Stimulated activated CD8-positive, alpha-beta memory T cell treated with anti-CD3 and anti-CD28 coated beads, Interleukin-7, amount 100 ng/mL, for 24 hours (primary cell): Measurements from ENCODE around the gene EGFR.

Experiments
- DNase-seq: peaks from one replicate; pipeline ENCODE4 v3.0.0-alpha.2; 2020; ENCODE audit warnings: low read depth

The EGFR gene

GRCh38 chr7:55172881-55173609 is 154.2 kb downstream of the EGFR start:
- DNase-seq: no peak

GRCh38 chr7:55173671-55174070 is 154.9 kb downstream of the EGFR start:
- DNase-seq: no peak

- no peak for DNase-seq
Measured at GRCh38 chr7:55174456-55174855, 155.6 kb downstream of the EGFR start.

- no peak for DNase-seq
Measured at GRCh38 chr7:55174856-55175255, 156.0 kb downstream of the EGFR start.

- no peak for DNase-seq
Measured at GRCh38 chr7:55177068-55177530, 158.3 kb downstream of the EGFR start.

- DNase-seq: no peak
Measured at GRCh38 chr7:55177589-55178261, 158.9 kb downstream of the EGFR start.

DNA sequence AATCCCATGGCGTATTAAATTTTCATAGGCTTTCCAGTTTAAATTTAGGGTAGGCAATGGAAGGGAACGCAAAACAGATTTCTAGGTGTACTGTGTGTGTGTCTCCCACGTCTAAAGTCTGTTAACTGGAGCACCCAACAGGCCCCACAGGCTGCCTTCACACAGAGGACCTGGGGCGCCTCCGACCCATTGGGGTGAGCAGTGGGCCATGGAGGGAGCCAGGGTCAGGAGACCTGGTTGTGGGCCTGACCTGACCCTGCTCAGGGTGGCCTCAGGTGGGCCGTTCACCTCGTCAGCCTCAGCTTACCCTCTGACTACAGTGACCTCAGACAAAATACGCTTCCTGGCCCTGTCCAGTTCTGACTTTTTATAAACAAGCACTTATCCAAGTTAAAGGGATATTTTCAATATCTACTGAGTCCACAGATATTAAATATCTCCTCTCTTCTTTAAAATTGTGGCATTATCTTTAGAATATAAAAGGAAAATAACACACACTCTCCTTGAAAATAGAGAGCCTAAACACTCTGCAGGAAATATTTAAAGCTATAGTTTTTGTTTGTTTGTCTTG is 159.6 kb downstream of the EGFR start:
- DNase-seq: no peak

- DNase-seq: no peak
Measured at GRCh38 chr7:55178863-55179773, 160.3 kb downstream of the EGFR start.

- no peak for DNase-seq
Measured at GRCh38 chr7:55179931-55180682, 161.3 kb downstream of the EGFR start.

GRCh38 chr7:55180963-55181542 is 162.2 kb downstream of the EGFR start:
- DNase-seq: no peak

DNA sequence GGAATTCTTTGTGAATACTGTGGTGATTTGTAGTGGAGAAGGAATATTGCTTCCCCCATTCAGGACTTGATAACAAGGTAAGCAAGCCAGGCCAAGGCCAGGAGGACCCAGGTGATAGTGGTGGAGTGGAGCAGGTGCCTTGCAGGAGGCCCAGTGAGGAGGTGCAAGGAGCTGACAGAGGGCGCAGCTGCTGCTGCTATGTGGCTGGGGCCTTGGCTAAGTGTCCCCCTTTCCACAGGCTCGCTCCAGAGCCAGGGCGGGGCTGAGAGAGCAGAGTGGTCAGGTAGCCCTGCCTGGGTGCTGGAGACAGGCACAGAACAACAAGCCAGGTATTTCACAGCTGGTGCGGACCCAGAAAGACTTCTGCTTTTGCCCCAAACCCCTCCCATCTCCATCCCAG is 162.9 kb downstream of the EGFR start:
- no peak for DNase-seq

DNA sequence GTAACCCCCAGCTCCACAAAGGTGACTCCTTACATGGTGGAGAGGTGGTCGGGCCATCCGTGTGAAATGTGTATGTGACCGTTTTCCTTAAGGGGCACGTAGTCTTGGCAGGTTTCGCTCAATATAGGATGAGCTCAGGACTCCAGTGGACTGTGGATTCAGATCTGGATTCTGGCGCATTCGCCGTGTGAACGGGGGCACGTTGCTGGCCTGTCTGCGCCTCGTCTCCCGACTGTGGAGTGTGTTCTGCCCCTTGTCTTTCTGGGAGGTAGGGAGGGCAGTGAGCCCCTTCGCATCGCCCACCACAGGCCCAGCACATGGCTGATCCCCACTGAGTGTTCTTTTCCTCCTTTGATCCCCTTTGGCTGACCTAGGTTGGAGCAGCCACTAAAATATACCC is 165.1 kb downstream of the EGFR start:
- no peak for DNase-seq

DNA sequence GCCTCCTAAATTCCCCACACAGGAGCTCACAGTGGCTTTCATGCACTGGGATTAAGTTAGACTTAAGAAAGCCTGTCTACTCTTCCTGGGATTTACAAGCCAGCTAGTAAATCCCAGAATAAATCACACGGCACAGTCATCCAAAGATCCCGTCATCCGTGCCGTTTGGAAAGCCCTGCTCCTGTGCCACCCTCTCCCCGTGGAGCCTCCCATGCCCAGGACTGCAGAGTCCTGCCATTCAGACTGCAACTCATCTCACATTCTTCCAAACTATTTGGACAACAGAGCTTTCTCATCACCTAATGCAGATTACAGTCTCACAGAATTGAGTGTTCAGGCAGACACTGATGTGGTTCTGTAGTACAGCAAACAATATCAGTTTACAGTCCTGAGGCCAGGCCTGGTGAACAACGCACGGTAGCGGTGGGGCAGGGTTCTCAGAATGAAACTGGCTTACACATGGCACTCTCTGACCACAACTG is 166.5 kb downstream of the EGFR start:
- no peak for DNase-seq

GRCh38 chr7:55185941-55186609 is 167.3 kb downstream of the EGFR start:
- no peak for DNase-seq

GRCh38 chr7:55187701-55188491 is 169.1 kb downstream of the EGFR start:
- no peak for DNase-seq

- no peak for DNase-seq
Measured at GRCh38 chr7:55188590-55189138, 169.8 kb downstream of the EGFR start.

- no peak for DNase-seq
Measured at GRCh38 chr7:55189146-55189766, 170.4 kb downstream of the EGFR start.

GRCh38 chr7:55189878-55190436 is 171.1 kb downstream of the EGFR start:
- no peak for DNase-seq
